T-helper 22 cell (primary cell): ENCODE measurements around the gene PNPLA6.

Experiments used
- DNase-seq: peaks from one replicate; pipeline ENCODE4 v3.0.0-alpha.2; 2020; ENCODE audit warnings: low read depth

Gene PNPLA6

GRCh38 chr19:7535047-7535997 lies at the start of gene PNPLA6:
Gene PNPLA6, plus strand, starts transcription at chr19:7535717. Its CDS starts 72 bp downstream, at chr19:7535789.
- peak; percentile 85 for DNase-seq

GRCh38 chr19:7486923-7487322 lies 48.6 kb upstream of the PNPLA6 start:
- no peak for DNase-seq

GRCh38 chr19:7488736-7489353 lies 46.7 kb upstream of the PNPLA6 start, which contains the start of gene PEX11G:
Gene PEX11G, minus strand, starts transcription at chr19:7489035. Its CDS starts 25 bp downstream, at chr19:7489010.
- DNase-seq = peak; percentile 73

GRCh38 chr19:7489609-7490044 lies 45.9 kb upstream of the PNPLA6 start:
- no peak for DNase-seq

GRCh38 chr19:7492142-7492541 lies 43.4 kb upstream of the PNPLA6 start:
- no peak for DNase-seq

GRCh38 chr19:7492558-7492957 lies 43.0 kb upstream of the PNPLA6 start:
- no peak for DNase-seq

- no peak for DNase-seq
Measured at GRCh38 chr19:7494416-7495098, 41.0 kb upstream of the PNPLA6 start.

- DNase-seq = no peak
Measured at GRCh38 chr19:7497292-7497691, 38.2 kb upstream of the PNPLA6 start.

- no peak for DNase-seq
Measured at GRCh38 chr19:7500811-7501450, 34.6 kb upstream of the PNPLA6 start.

GRCh38 chr19:7502552-7502951 lies 33.0 kb upstream of the PNPLA6 start:
- no peak for DNase-seq

- DNase-seq = no peak
Measured at GRCh38 chr19:7504684-7505083, 30.8 kb upstream of the PNPLA6 start.

GRCh38 chr19:7505288-7505681 lies 30.2 kb upstream of the PNPLA6 start:
- no peak for DNase-seq

- DNase-seq = no peak
Measured at GRCh38 chr19:7505682-7506384, 29.7 kb upstream of the PNPLA6 start.

- DNase-seq = no peak
Measured at GRCh38 chr19:7506385-7507328, 28.9 kb upstream of the PNPLA6 start.

- DNase-seq = no peak
Measured at GRCh38 chr19:7507884-7508283, 27.6 kb upstream of the PNPLA6 start.

- DNase-seq = no peak
Measured at GRCh38 chr19:7509625-7510024, 25.9 kb upstream of the PNPLA6 start.

- DNase-seq = no peak
Measured at GRCh38 chr19:7512400-7512851, 23.1 kb upstream of the PNPLA6 start.

GRCh38 chr19:7513809-7514642 lies 21.5 kb upstream of the PNPLA6 start:
- DNase-seq = no peak

- no peak for DNase-seq
Measured at GRCh38 chr19:7515110-7515644, 20.3 kb upstream of the PNPLA6 start.
